Activated naive CD4-positive, alpha-beta T cell treated with anti-CD3 and anti-CD28 coated beads, Interleukin-2, amount 50 U/mL, for 72 hours (primary cell): ENCODE data around the gene C1QTNF2. TPM values are rescaled to one million over a fixed set of nuclear protein-coding genes. Genes with fewer than 3 reads are reported as not detected.
"Not testable (repeated sequence)": the region's sequence is repeated elsewhere in the genome, so short reads cannot be mapped to it uniquely, and the experiment has no call there.

Experiments used
- ATAC-seq, 2 donors: fragments of 150-1000 bp; cut with Tn5 transposase; 2 replicates each; pipeline ENCODE4 v1.10.0; 2021; ENCODE audit warnings: mild to moderate bottlenecking in 2 of 2, moderate library complexity in 2 of 2
- DNase-seq, 2 donors: peaks; one replicate each; pipeline ENCODE4 v3.0.0; 2021 to 2022; ENCODE audit warnings: low spot score in 2 of 2
- H3K27ac Mint-ChIP-seq, 2 donors: one replicate each; pipeline ENCODE4 v1.8.0; 2022; ENCODE audit warnings: mild to moderate bottlenecking in 2 of 2, mixed read lengths in 2 of 2
- H3K36me3 Mint-ChIP-seq, 2 donors: one replicate each; pipeline ENCODE4 v1.8.0; 2022; ENCODE audit warnings: mixed read lengths in 2 of 2
- H3K9me3 Mint-ChIP-seq, 2 donors: one replicate each; pipeline ENCODE4 v1.8.0; 2022; ENCODE audit warnings: mixed read lengths in 2 of 2
- total RNA-seq, 2 donors: library from RNA; stranded (reverse); gene quantifications; one replicate each; pipeline ENCODE4 v1.2.3, GENCODE V29; 2022

C1QTNF2 gene
- total RNA-seq, 2 donors from 2014 or later = not detected

- no peak for ATAC-seq
- H3K27ac Mint-ChIP-seq = no peak overlapping the region
- H3K36me3 Mint-ChIP-seq = no peaks in the 10 kb centered on the region
- no peaks in the 10 kb centered on the region for H3K9me3 Mint-ChIP-seq
- DNase-seq = no peak
Observed at GRCh38 chr5:160357394-160357793, 13.0 kb downstream of the C1QTNF2 start.

GRCh38 chr5:160356550-160357347 is 13.7 kb downstream of the C1QTNF2 start:
- ATAC-seq (no peak), DNase-seq (no peak)
- H3K36me3 Mint-ChIP-seq = no peaks in the 10 kb centered on the region
- H3K9me3 Mint-ChIP-seq = no peaks in the 10 kb centered on the region
- no peak overlapping the region for H3K27ac Mint-ChIP-seq

DNA sequence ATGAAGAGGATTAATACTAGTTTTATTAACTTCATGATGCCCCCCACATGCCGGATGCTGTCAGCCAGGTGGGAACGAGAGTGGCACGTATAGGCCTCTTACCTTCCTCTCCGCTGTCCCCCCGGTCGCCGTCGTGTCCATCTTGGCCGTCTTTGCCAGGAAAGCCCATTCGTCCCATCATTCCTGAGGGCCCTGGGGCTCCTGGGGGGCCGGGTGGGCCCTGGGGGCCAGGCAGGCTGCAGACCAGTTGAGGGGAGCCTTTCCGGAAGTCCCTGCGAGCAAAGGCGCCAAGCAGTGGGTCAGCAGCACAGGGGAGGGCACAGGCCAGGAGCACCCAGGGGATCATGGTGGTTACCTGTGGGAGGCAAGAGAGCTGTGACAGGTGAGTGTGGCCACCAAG is 15.8 kb downstream of the C1QTNF2 start:
- H3K36me3 Mint-ChIP-seq = no peaks in the 10 kb centered on the region
- DNase-seq (no peak), ATAC-seq (no peak)
- no peak overlapping the region for H3K27ac Mint-ChIP-seq
- H3K9me3 Mint-ChIP-seq = no peaks in the 10 kb centered on the region

- DNase-seq (no peak), ATAC-seq (no peak)
- no peaks in the 10 kb centered on the region for H3K36me3 Mint-ChIP-seq
- no peak overlapping the region for H3K27ac Mint-ChIP-seq
- no peaks in the 10 kb centered on the region for H3K9me3 Mint-ChIP-seq
Observed at GRCh38 chr5:160353379-160353778, 17.0 kb downstream of the C1QTNF2 start.

- no peak for DNase-seq
- no peak for ATAC-seq
- no peaks in the 10 kb centered on the region for H3K9me3 Mint-ChIP-seq
- no peak overlapping the region for H3K27ac Mint-ChIP-seq
- no peaks in the 10 kb centered on the region for H3K36me3 Mint-ChIP-seq
Observed at GRCh38 chr5:160352308-160352707, 18.1 kb downstream of the C1QTNF2 start.

- ATAC-seq = no peak
- no peak for DNase-seq
- no peaks in the 10 kb centered on the region for H3K9me3 Mint-ChIP-seq
- no peak overlapping the region for H3K27ac Mint-ChIP-seq
- H3K36me3 Mint-ChIP-seq = no peaks in the 10 kb centered on the region
Observed at GRCh38 chr5:160349935-160350303, 20.5 kb downstream of the C1QTNF2 start.

- Mint-ChIP-seq H3K9me3 (no peaks in the 10 kb centered on the region), H3K36me3 (no peaks in the 10 kb centered on the region), H3K27ac (no peak overlapping the region)
- DNase-seq (no peak), ATAC-seq (no peak)
Observed at GRCh38 chr5:160349249-160349934, 21.0 kb downstream of the C1QTNF2 start.

- Mint-ChIP-seq H3K27ac (no peak overlapping the region), H3K9me3 (no peaks in the 10 kb centered on the region), H3K36me3 (no peaks in the 10 kb centered on the region)
- no peak for DNase-seq
- no peak for ATAC-seq
Observed at GRCh38 chr5:160348080-160348479, 22.3 kb downstream of the C1QTNF2 start.

GRCh38 chr5:160347448-160347847 is 23.0 kb downstream of the C1QTNF2 start:
- no peaks in the 10 kb centered on the region for H3K36me3 Mint-ChIP-seq
- DNase-seq = no peak
- ATAC-seq = no peak
- no peaks in the 10 kb centered on the region for H3K9me3 Mint-ChIP-seq
- no peak overlapping the region for H3K27ac Mint-ChIP-seq

DNA sequence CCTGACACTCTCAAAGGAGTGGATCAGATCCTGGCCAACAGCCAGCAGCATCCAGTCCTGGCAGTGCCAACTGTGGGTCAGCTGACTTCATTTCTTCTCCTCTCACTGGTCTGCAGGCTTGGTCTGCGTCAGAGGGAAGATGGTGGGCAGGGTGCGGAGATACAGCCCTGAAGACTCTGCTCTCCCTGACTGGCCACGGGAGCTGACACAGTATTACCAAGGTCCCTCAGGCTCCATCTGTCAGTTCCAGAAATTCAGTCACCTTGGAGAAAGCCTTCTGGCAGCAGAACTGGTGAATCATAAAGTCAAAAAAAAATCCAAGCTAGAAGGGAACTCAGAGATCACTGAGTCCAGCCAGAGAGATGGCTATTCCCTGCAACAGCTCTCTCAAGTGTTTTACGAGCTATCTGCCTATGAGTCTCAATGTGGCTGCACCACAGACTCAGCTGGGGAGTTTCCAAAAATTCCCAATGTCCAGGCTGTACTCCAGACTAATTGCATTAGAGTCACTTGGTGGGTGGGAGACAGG is 27.9 kb downstream of the C1QTNF2 start:
- Mint-ChIP-seq H3K27ac (no peak overlapping the region), H3K9me3 (no peaks in the 10 kb centered on the region), H3K36me3 (no peaks in the 10 kb centered on the region)
- no peak for ATAC-seq
- DNase-seq = no peak

- Mint-ChIP-seq H3K36me3 (no peaks in the 10 kb centered on the region), H3K9me3 (no peaks in the 10 kb centered on the region), H3K27ac (no peak overlapping the region)
- no peak for DNase-seq
- no peak for ATAC-seq
Observed at GRCh38 chr5:160341309-160341870, 29.0 kb downstream of the C1QTNF2 start.

- H3K27ac Mint-ChIP-seq, DNase-seq, H3K36me3 Mint-ChIP-seq, H3K9me3 Mint-ChIP-seq, ATAC-seq: not testable (repeated sequence)
Observed at GRCh38 chr5:160340513-160340912, 29.9 kb downstream of the C1QTNF2 start.

GRCh38 chr5:160339406-160340130 is 30.9 kb downstream of the C1QTNF2 start:
- Mint-ChIP-seq H3K27ac (no peak overlapping the region), H3K36me3 (no peaks in the 10 kb centered on the region), H3K9me3 (no peaks in the 10 kb centered on the region)
- DNase-seq (no peak), ATAC-seq (peak in 1 of 2 donors; percentile 64)

- not testable (repeated sequence) for DNase-seq, H3K36me3 Mint-ChIP-seq, H3K27ac Mint-ChIP-seq, ATAC-seq, H3K9me3 Mint-ChIP-seq
Observed at GRCh38 chr5:160334716-160335115, 35.7 kb downstream of the C1QTNF2 start.

GRCh38 chr5:160333721-160334120 is 36.7 kb downstream of the C1QTNF2 start:
- ATAC-seq (no peak), DNase-seq (no peak)
- Mint-ChIP-seq H3K9me3 (no peaks in the 10 kb centered on the region), H3K36me3 (no peaks in the 10 kb centered on the region), H3K27ac (no peak overlapping the region)

GRCh38 chr5:160330212-160330611 is 40.2 kb downstream of the C1QTNF2 start:
- DNase-seq (no peak), ATAC-seq (peak; percentile 22 to 32)
- H3K9me3 Mint-ChIP-seq = peaks cover 0 to 4% of the 10 kb centered on the region in 2 donors
- peak overlapping the region in 1 of 2 donors; percentile 6 for H3K27ac Mint-ChIP-seq
- H3K36me3 Mint-ChIP-seq = no peaks in the 10 kb centered on the region

- H3K27ac Mint-ChIP-seq = peak overlapping the region in 1 of 2 donors; percentile 53
- H3K9me3 Mint-ChIP-seq = peaks cover 0 to 4% of the 10 kb centered on the region in 2 donors
- DNase-seq = no peak
- no peaks in the 10 kb centered on the region for H3K36me3 Mint-ChIP-seq
- no peak for ATAC-seq
Observed at GRCh38 chr5:160327818-160328217, 42.6 kb downstream of the C1QTNF2 start.
